Parathyroid adenoma (tissue), 2 donors: Measurements from ENCODE around the gene ZNF142.

Experiments used
- H2AFZ ChIP-seq: fragments of 300-600 bp; sonication (generic); one replicate; pipeline ENCODE4 v1.7.0; 2017; ENCODE audit warnings: antibody characterized with exemption, mild to moderate bottlenecking
- H3K27ac ChIP-seq: fragments of 300-600 bp; sonication (generic); one replicate; pipeline ENCODE4 v1.7.0; 2017
- H3K27me3 ChIP-seq: fragments of 300-600 bp; sonication (generic); one replicate; pipeline ENCODE4 v1.7.0; 2017; ENCODE audit warnings: low read length; ENCODE audit not compliant: control insufficient read depth, insufficient read depth
- H3K36me3 ChIP-seq: fragments of 300-600 bp; sonication (generic); one replicate; pipeline ENCODE4 v1.7.0; 2017; ENCODE audit warnings: low read length; ENCODE audit not compliant: control insufficient read depth, insufficient read depth
- H3K4me1 ChIP-seq: fragments of 300-600 bp; sonication (generic); one replicate; pipeline ENCODE4 v1.7.0; 2017; ENCODE audit warnings: control low read depth
- H3K4me2 ChIP-seq: fragments of 300-600 bp; sonication (generic); one replicate; pipeline ENCODE4 v1.7.0; 2017; ENCODE audit warnings: low read length
- H3K4me3 ChIP-seq: fragments of 300-600 bp; sonication (generic); one replicate; pipeline ENCODE4 v1.7.0; 2017; ENCODE audit warnings: low read depth, low read length
- H3K79me2 ChIP-seq: fragments of 300-600 bp; sonication (generic); one replicate; pipeline ENCODE4 v1.7.0; 2017; ENCODE audit warnings: control low read depth
- H3K9ac ChIP-seq: fragments of 300-600 bp; sonication (generic); one replicate; pipeline ENCODE4 v1.7.0; 2017; ENCODE audit warnings: mild to moderate bottlenecking
- H3K9me3 ChIP-seq: fragments of 300-600 bp; sonication (generic); one replicate; pipeline ENCODE4 v1.7.0; 2017; ENCODE audit warnings: low read length; ENCODE audit not compliant: control insufficient read depth
- TF ChIP-seq, protein P1 (sequence below): fragments of 300-600 bp; sonication (generic); IDR thresholded peaks from one replicate; pipeline ENCODE4 v1.7.0; 2017; ENCODE audit warnings: antibody characterized with exemption, mild to moderate bottlenecking
- donor health status: primary hyperparathyroidism.

Gene ZNF142

DNA sequence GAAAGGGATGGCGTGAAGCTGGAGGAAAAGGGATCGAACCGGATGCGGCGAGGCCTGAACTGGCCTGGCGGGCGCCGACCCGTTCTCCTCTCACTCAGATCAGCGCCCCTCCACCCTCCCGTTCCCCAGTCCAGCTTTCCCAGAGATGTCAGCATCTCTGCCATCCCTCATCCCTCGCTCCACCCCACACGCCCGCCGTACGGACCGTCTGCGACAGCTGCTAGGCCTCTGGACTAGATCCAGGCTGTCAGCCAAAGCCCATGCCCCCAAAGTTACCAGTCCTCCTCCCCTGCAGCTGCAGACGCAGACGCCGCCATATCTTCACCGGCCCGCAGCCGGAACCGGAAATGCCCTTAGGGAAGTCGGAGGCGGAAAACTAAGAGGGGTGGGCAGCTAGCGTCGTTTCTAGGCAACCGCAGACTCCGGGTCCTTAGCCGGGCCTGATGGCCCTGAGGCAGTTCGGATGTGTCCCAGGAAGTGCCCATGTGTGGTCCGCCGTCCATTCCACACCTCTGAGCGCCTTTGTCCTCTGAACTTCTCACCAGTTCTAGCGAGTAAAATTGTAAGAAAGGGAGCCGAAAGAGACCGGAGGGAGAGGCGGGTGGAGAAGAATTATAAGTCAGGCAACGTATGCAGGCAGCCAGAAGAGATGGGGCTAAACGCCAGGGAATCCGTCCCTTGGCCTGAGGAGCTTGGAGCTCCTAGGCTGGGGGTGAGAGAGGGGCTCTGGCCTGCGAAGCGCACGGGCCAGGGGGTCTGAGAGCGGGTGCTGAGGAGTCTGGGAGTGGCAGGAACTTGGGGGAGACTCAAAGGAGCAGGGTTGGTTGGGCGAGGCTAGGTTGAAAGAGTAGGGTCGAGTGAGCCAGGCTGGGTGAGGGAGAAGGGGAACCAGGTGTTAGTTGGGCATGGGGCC, 12.5 kb upstream of the ZNF142 start, which contains the start of the genes RNF25 and STK36:
TSS of gene RNF25 (minus strand) at position 349 of the 913 bp plus-strand sequence. CDS start at position 317, 32 bp downstream.
TSS of gene STK36 (plus strand) at position 433 of the 913 bp plus-strand sequence. CDS start 744 bp downstream, outside the sequence.
- H3K27ac ChIP-seq: peak within 1 kb of the TSS; percentile 86
- no peaks in the 10 kb centered on the region for H3K36me3 ChIP-seq
- peaks cover 2% of the 10 kb centered on the region for H3K4me1 ChIP-seq
- no peaks in the 10 kb centered on the region for H3K9me3 ChIP-seq
- H3K27me3 ChIP-seq: no peaks in the 10 kb centered on the region
- TF ChIP-seq, protein P1, sequence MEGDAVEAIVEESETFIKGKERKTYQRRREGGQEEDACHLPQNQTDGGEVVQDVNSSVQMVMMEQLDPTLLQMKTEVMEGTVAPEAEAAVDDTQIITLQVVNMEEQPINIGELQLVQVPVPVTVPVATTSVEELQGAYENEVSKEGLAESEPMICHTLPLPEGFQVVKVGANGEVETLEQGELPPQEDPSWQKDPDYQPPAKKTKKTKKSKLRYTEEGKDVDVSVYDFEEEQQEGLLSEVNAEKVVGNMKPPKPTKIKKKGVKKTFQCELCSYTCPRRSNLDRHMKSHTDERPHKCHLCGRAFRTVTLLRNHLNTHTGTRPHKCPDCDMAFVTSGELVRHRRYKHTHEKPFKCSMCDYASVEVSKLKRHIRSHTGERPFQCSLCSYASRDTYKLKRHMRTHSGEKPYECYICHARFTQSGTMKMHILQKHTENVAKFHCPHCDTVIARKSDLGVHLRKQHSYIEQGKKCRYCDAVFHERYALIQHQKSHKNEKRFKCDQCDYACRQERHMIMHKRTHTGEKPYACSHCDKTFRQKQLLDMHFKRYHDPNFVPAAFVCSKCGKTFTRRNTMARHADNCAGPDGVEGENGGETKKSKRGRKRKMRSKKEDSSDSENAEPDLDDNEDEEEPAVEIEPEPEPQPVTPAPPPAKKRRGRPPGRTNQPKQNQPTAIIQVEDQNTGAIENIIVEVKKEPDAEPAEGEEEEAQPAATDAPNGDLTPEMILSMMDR: no peak
- peak within 1 kb of the TSS; percentile 93 for H3K4me2 ChIP-seq
- H2AFZ ChIP-seq: peak within 1 kb of the TSS; percentile 95
- peaks cover 7% of the 10 kb centered on the region for H3K79me2 ChIP-seq
- H3K9ac ChIP-seq: peak within 1 kb of the TSS; percentile 13
- peak within 1 kb of the TSS; percentile 86 for H3K4me3 ChIP-seq

DNA sequence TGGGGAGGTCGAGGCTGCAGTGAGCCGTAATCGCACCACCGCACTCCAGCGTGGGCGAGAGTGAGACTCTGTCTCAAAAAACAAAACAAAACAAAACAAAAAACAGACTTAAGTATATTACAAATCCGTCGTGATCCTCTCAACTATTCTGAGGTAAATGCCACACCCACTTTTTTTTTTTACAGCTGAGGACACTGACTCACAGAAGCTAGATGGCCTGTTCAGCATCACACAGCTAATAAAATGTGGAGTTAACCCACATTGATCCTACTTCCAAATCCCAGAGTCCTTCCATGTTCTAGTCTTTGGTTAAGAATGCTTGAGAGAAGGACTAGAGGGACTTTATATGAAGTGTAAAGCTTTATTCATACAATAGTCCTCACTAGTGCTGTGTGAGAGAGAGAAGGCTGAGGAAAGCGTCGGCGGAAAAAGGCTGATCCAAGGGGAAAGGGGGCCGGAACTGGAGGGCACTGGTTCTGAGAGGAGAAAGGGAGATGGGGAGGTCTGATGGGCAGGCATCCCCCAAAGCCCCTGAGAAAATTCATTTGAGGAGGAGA, 11.8 kb upstream of the ZNF142 start:
- peaks cover 7% of the 10 kb centered on the region for H3K79me2 ChIP-seq
- H3K9me3 ChIP-seq: no peaks in the 10 kb centered on the region
- H3K4me1 ChIP-seq: peaks cover 2% of the 10 kb centered on the region
- H2AFZ ChIP-seq: peak overlapping the region; percentile 95
- H3K27ac ChIP-seq: peak overlapping the region; percentile 86
- peak overlapping the region; percentile 86 for H3K4me3 ChIP-seq
- H3K27me3 ChIP-seq: no peaks in the 10 kb centered on the region
- peak overlapping the region; percentile 13 for H3K9ac ChIP-seq
- H3K4me2 ChIP-seq: peak overlapping the region; percentile 93
- no peaks in the 10 kb centered on the region for H3K36me3 ChIP-seq
- TF ChIP-seq, protein P1: no peak

DNA sequence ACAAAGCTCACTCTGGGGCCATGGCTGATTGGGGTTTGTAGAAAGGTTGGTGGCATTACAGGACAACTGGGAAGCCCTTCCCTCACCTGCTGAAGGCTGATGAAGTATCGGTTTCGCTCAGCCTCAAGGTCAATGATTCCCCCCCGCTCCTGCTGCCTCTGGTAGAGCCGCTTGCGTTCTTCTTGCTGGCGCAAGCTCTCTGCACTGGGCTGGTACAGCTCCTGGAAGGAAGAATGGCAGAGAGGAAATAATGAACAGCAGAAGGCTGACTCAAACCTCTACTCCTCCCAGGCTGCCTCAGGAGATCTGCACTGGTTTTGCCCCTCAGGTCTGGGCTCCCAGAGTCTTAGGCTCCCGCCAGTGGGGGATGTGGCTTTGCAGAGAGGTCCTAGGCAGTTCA, 5.2 kb upstream of the ZNF142 start:
- H3K27ac ChIP-seq: no peak overlapping the region
- H3K36me3 ChIP-seq: no peaks in the 10 kb centered on the region
- H3K4me2 ChIP-seq: no peak overlapping the region
- H3K4me3 ChIP-seq: no peak overlapping the region
- H3K79me2 ChIP-seq: no peaks in the 10 kb centered on the region
- no peaks in the 10 kb centered on the region for H3K4me1 ChIP-seq
- TF ChIP-seq, protein P1: no peak
- no peaks in the 10 kb centered on the region for H3K9me3 ChIP-seq
- no peak overlapping the region for H3K9ac ChIP-seq
- H2AFZ ChIP-seq: no peak overlapping the region
- H3K27me3 ChIP-seq: no peaks in the 10 kb centered on the region

DNA sequence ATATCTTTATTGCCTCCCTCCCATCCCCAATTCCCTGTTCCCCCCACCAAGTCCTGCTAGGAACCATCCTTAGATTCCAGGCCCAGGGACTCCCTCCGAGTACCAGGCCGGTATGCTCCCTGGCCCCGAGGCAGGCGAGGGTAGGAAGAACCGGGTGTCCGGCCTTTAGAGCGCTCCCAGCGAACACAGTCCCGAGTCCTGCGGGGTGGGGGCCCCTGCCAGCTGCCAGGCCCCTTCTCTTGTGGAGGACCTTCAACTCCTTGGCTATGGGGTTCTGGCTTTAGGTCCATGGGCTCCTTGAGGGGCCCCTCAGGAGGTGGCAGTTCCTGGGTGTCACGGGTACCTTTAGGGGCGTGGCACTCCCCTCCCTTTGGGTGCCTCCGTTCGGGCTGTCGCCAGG, 4.5 kb upstream of the ZNF142 start:
- Histone ChIP-seq H3K27ac (no peak overlapping the region), H3K36me3 (no peaks in the 10 kb centered on the region), H3K4me2 (no peak overlapping the region), H3K9me3 (no peaks in the 10 kb centered on the region), H3K4me1 (peaks cover under 1% of the 10 kb centered on the region), H3K4me3 (no peak overlapping the region), H3K27me3 (no peaks in the 10 kb centered on the region), H2AFZ (no peak overlapping the region), H3K79me2 (no peaks in the 10 kb centered on the region), H3K9ac (no peak overlapping the region)
- TF ChIP-seq, protein P1: no peak
